GM23248 (cell line): ENCODE results near the gene TTLL9.

Experiments used
- EZH2 ChIP-seq: fragments of 200-600 bp; sonication (generic); IDR thresholded peaks from 2 replicates; pipeline ENCODE4 v1.6.1; 2018; ENCODE audit warnings: antibody characterized with exemption, mild to moderate bottlenecking; ENCODE audit not compliant: insufficient read depth, poor library complexity, severe bottlenecking
- EZH2phosphoT487 ChIP-seq: fragments of 200-600 bp; sonication (generic); IDR thresholded peaks from 2 replicates; pipeline ENCODE4 v1.6.1; 2018; ENCODE audit warnings: antibody characterized with exemption, moderate library complexity, mild to moderate bottlenecking, low read depth; ENCODE audit not compliant: insufficient read depth

- no peak for TF ChIP-seq EZH2phosphoT487
- TF ChIP-seq EZH2: no peak
These were observed 104.6 kb downstream of the TTLL9 start for GRCh38 chr20:31974951-31975487.
